GM12875 (cell line): ENCODE results near the gene CERK.

Source experiments
- H3K4me3 ChIP-seq: one replicate; pipeline ENCODE4 v1.5.1; 2011; ENCODE audit warnings: low read depth, low read length, control low read depth
- TF ChIP-seq, protein P1 (sequence below): IDR thresholded peaks from 2 replicates; pipeline ENCODE4 v1.5.1; 2011; ENCODE audit warnings: low read depth, mild to moderate bottlenecking, control low read depth, inconsistent platforms, low read length, moderate library complexity, borderline replicate concordance; ENCODE audit not compliant: insufficient read depth

The CERK gene

DNA sequence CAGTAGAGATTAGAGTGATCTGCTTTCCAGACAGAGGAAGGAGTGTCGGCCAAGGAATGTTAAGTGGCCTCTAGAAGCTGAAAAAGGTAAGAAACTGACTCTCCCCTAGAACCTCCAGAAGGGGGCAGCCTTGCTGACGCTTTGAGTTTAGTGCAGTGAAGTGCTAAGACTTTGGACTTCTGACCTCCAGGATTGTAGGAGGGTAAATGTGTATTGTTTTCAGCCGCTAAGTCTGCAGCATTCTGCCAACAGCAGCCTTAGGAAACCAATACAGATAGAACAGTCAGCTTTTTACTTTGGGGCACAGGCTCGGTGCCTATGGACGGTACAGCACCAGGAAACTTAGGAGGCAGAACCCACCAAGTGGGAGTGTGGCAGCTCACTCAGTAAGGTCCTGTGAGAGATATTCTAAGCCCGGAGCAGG lies 20.8 kb upstream of the CERK start:
- no peak overlapping the region for H3K4me3 ChIP-seq
- TF ChIP-seq, protein P1, sequence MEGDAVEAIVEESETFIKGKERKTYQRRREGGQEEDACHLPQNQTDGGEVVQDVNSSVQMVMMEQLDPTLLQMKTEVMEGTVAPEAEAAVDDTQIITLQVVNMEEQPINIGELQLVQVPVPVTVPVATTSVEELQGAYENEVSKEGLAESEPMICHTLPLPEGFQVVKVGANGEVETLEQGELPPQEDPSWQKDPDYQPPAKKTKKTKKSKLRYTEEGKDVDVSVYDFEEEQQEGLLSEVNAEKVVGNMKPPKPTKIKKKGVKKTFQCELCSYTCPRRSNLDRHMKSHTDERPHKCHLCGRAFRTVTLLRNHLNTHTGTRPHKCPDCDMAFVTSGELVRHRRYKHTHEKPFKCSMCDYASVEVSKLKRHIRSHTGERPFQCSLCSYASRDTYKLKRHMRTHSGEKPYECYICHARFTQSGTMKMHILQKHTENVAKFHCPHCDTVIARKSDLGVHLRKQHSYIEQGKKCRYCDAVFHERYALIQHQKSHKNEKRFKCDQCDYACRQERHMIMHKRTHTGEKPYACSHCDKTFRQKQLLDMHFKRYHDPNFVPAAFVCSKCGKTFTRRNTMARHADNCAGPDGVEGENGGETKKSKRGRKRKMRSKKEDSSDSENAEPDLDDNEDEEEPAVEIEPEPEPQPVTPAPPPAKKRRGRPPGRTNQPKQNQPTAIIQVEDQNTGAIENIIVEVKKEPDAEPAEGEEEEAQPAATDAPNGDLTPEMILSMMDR, result peak; percentile 70

DNA sequence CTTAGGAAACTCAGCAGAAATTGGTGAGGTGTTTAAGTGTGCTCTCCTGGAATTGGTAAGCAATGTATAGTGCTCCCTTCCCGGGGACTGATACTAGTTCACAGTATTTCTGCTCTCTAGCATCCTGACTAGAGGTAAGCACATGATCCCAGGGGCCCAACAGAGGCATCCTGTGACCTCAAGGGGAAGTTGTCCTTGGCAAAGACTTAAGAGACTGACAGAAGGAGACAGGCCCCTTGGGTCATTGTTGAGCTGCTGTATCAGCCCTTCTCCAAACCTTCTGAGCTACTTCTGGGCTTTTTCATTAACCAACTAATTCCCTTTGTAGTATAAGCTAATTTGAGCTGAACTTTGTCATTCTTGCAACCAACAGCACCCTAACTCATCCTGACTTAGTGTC lies 20.1 kb upstream of the CERK start:
- TF ChIP-seq, protein P1, result no peak
- no peak overlapping the region for H3K4me3 ChIP-seq

DNA sequence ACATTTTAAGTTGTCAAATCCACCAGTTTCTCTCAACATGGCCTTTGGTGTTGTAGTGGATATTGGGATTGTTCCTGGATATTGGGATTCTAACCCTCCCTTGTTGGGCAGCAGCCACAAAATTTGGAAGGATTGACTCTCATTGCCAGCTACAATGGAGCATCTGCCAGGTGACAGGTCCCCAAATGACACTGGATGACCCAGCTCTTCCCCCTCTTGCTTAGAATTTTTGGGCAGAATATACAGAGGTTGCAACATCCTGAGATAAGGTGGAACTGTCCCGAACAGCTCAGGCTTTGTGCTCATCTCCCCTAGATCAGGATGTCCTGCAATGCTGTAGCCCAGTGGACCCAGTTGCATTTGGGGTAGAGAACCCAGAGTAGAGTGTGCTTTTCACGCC lies 19.1 kb upstream of the CERK start:
- H3K4me3 ChIP-seq, result no peak overlapping the region
- TF ChIP-seq, protein P1, result no peak

DNA sequence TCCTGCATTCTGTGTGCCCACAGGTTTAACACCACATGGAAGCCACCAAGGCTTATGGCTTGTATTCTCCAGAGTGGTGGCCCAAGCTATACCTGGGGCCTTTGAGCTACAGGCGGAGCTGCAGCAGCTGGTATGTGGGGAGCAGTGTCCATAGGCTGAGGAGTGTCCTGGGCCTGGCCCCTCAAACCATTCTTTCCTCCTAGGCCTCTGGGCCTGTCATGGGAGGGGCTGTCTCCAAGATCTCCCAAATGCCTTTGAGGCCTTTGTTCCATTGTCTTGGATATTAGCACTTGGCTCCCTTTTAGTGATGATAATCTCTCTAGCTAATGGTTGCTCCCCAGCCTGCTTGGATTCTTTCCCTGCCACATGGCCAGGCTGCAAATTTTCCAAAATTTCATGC lies 18.0 kb upstream of the CERK start:
- TF ChIP-seq, protein P1, result no peak
- H3K4me3 ChIP-seq, result no peak overlapping the region

DNA sequence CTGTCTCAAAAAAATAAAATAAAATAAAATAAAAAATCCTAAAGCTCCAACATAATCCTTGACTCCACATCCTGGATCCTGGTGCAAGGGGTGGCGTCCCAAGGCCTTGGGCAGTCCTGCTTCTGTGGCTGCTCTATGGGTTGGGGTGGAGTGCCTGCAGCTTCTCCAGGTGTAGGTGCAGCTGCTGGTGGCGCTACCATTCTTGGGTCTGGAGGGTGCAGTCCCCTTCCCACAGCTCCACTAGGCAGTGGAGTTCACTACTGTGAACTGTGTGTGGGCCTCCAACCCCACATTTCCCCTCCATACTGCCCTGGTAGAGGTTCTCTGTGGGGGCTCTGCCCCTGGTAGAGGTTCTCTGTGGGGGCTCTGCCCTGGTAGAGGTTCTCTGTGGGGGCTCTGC lies 17.5 kb upstream of the CERK start:
- no peak overlapping the region for H3K4me3 ChIP-seq
- TF ChIP-seq, protein P1, result no peak

DNA sequence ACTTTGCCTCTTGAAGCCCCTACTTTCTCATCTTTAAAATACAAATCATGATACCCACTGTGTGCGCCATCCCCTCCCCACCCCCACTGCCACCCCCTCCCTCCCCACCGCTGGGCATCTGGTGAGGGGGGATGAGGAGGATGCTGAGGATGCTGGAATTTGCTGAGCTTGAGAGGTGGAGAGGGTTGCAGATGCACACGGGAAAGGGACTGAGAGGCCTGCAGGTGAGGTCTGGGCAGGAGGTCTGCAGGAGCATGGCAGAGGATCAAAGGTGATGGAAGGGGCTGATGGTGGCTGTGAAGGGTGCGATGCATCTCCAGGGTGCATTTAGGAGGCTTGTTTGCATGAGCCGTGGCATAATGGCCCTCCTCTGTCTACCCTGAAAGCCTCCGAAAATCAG lies 16.8 kb upstream of the CERK start:
- H3K4me3 ChIP-seq, result no peak overlapping the region
- TF ChIP-seq, protein P1, result no peak

DNA sequence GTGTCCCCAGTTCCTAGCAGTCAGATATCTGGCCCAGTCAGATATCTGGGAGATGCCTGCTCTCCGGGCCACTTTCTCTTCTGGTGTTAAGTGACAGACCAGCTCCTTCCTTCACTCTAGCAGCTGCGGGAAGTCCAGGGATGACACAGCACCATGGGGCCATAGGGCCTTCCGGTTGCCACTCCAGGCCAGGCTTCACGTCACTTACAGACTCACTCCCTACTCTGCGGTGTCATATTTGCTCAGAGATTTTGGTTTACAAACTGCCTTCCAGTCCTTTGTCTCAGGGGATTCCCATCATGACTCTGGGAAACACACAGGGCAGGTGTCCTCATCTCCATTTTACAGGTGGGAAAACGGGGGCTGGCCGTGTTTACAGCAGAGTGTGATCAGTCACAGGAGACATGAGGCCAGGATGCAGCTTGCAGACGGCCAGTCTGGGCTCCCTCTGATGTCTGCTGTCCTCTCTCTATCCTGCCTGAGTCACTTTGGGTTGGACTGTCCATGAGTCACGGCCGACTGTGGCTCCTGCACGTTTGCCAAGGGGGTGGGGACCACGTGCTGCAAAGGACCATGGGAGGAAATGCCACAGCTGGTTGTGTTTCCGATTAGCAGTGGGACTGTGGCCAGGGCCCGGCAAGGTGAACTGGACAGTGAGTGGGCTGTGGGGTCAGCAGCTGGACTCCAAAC lies 16.2 kb upstream of the CERK start:
- TF ChIP-seq, protein P1, result no peak
- H3K4me3 ChIP-seq, result no peak overlapping the region
